ENCODE results near the gene RACGAP1.

RACGAP1 gene

DNA sequence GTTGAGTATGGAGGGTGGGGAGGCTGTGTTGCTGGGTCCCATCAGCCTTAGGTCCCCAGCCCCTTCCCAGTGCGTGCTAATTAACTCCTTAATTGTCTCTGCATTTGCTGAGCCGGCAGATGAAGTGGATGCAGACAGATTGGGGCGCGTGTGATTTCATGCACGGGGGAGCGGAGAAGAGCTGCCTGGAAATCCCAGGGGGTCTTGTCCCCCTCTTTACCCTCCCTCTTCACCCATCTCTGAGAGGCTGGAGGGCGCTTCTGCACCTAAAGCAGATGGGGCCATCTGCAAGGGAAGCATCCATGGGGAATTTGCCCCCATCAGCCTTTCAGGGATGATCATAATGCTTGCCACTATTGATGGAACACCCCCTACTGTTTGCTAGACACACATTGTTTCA, 27.7 kb upstream of the RACGAP1 start:
- H3K9ac ChIP-seq (ENCODE audit: low read length), result no peak overlapping the region
- no peaks in the 10 kb centered on the region for H3K36me3 ChIP-seq (ENCODE audit: control insufficient read depth, insufficient read depth, low read length, severe bottlenecking)
- H3K27me3 ChIP-seq (replicated peaks; ENCODE audit: control insufficient read depth, insufficient read depth, low read length), result peaks cover 30% of the 10 kb centered on the region
- H3K4me3 ChIP-seq (ENCODE audit: low read length), result no peak overlapping the region
- peaks cover 11% of the 10 kb centered on the region for H3K4me1 ChIP-seq (ENCODE audit: control insufficient read depth, insufficient read depth, low read length)
- no peaks in the 10 kb centered on the region for H3K9me3 ChIP-seq (ENCODE audit: control insufficient read depth, low read length)
- DNase-seq (ENCODE audit: low read depth), result no peak

DNA sequence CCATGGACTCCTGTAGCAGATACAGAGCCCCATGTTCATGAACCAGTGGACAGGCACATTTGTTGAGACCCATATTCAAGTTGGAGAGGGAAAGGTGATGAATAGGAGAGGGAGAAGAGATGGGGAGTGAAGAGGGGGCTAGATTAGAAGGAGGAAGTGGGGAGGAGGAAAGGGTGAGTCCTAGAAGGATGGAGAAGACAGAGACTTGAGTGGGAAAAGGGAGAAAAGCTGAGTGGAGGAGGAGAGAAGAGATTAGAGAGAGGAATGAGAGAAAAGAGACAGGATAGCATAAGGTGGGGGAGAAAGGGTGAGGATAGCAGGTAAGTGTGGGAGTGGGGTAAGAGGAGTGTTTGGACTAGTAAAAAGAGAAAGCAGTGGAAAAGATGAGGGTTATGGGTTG, 27.2 kb upstream of the RACGAP1 start:
- Histone ChIP-seq H3K27me3 (replicated peaks; ENCODE audit: control insufficient read depth, insufficient read depth, low read length) (peaks cover 30% of the 10 kb centered on the region), H3K9ac (ENCODE audit: low read length) (no peak overlapping the region), H3K9me3 (ENCODE audit: control insufficient read depth, low read length) (no peaks in the 10 kb centered on the region), H3K36me3 (ENCODE audit: control insufficient read depth, insufficient read depth, low read length, severe bottlenecking) (no peaks in the 10 kb centered on the region), H3K4me1 (ENCODE audit: control insufficient read depth, insufficient read depth, low read length) (peaks cover 11% of the 10 kb centered on the region), H3K4me3 (ENCODE audit: low read length) (no peak overlapping the region)
- no peak for DNase-seq (ENCODE audit: low read depth)

DNA sequence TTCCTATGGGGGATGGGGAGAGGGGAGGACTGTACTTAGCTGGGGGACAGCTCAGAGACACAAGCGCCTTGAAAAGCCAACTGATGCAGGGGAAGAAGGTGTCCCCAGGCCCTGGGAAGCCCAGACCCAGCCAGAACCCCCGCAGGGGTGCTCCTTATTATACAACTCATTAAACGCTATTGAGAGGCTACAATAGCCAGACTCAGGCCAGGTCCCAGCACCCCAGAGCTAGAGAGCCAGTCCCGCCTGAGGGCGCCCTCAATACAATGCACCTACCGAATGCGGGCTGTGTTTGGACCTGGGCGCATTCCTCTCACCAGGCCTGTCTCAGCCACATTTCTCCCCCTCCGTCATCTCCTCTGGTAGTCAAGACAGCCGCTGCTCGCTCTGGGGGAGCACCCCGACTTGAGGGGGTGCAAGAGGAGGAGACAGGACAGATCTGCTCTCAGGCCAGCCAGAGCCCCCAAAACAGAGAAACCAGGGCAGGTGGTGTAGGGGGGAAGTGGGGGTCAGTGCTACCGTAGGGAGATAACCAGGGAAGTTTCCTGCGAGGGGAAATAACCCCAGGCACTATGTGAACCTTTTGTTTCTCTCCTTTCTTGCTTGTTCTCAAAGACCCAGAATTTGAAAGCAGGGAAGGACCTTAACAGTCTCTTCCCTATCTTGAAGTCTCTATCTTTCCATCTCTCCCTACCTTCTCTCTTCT, 26.0 kb upstream of the RACGAP1 start:
- H3K4me1 ChIP-seq (ENCODE audit: control insufficient read depth, insufficient read depth, low read length), result peaks cover 5% of the 10 kb centered on the region
- peaks cover 23% of the 10 kb centered on the region for H3K27me3 ChIP-seq (replicated peaks; ENCODE audit: control insufficient read depth, insufficient read depth, low read length)
- H3K9me3 ChIP-seq (ENCODE audit: control insufficient read depth, low read length), result no peaks in the 10 kb centered on the region
- no peaks in the 10 kb centered on the region for H3K36me3 ChIP-seq (ENCODE audit: control insufficient read depth, insufficient read depth, low read length, severe bottlenecking)
- no peak for DNase-seq (ENCODE audit: low read depth)
- no peak overlapping the region for H3K4me3 ChIP-seq (ENCODE audit: low read length)
- H3K9ac ChIP-seq (ENCODE audit: low read length), result no peak overlapping the region

DNA sequence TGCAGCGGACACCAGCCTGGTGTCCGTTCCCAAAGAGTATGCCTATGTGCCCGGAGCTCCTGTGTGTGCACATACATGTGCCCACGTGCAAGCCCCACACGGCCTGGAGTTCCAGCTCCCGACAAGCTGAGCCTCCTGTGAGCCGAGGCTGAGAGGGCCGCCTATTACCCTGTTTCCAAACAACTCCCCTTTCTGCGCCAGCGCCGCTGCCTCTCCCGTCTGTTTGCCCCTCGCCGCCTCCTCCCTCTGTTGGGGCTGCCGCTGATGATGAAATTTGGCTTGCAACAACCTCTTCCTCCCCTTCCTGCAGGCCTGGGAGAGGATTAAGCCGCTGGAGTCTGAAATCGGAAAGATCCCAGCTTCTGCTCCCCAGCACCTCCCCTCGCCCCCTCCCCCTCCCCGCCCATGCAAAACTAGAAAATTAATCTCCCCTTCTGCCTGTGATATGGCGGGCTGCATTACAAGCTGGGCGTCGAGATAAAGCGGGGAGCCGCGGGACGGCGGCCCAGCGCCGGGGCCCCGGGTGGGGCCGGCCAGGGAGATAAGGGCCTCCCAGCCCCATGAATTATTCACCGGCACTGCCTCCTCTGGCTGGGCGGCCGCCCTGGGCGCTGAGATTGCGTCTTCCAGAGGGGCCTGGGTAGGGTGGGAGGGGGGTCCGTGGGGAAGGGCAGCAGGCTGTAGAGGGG, 25.3 kb upstream of the RACGAP1 start:
- DNase-seq (ENCODE audit: low read depth), result peak; percentile 80
- Histone ChIP-seq H3K4me3 (ENCODE audit: low read length) (peak overlapping the region; percentile 71), H3K9me3 (ENCODE audit: control insufficient read depth, low read length) (no peaks in the 10 kb centered on the region), H3K27me3 (replicated peaks; ENCODE audit: control insufficient read depth, insufficient read depth, low read length) (peaks cover 18% of the 10 kb centered on the region), H3K36me3 (ENCODE audit: control insufficient read depth, insufficient read depth, low read length, severe bottlenecking) (no peaks in the 10 kb centered on the region), H3K4me1 (ENCODE audit: control insufficient read depth, insufficient read depth, low read length) (peaks cover 5% of the 10 kb centered on the region), H3K9ac (ENCODE audit: low read length) (peak overlapping the region; percentile 71)

DNA sequence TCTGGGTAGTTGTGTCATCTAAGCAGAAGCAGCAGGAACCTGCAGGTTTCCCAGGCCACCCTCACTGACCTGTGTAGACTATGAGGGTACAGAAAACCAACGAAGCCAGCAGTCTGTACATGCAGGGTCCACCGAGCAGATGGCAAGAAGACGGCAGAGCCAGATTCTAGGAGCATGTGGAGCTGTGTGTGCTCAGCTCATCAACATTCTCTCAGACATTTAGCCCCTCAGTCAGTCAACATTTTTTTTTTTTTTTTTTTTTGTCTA, 24.8 kb upstream of the RACGAP1 start:
- Histone ChIP-seq H3K9me3 (ENCODE audit: control insufficient read depth, low read length) (no peaks in the 10 kb centered on the region), H3K36me3 (ENCODE audit: control insufficient read depth, insufficient read depth, low read length, severe bottlenecking) (no peaks in the 10 kb centered on the region), H3K4me1 (ENCODE audit: control insufficient read depth, insufficient read depth, low read length) (peaks cover 5% of the 10 kb centered on the region), H3K9ac (ENCODE audit: low read length) (peak overlapping the region; percentile 71), H3K27me3 (replicated peaks; ENCODE audit: control insufficient read depth, insufficient read depth, low read length) (peaks cover 16% of the 10 kb centered on the region), H3K4me3 (ENCODE audit: low read length) (peak overlapping the region; percentile 71)
- DNase-seq (ENCODE audit: low read depth), result no peak

DNA sequence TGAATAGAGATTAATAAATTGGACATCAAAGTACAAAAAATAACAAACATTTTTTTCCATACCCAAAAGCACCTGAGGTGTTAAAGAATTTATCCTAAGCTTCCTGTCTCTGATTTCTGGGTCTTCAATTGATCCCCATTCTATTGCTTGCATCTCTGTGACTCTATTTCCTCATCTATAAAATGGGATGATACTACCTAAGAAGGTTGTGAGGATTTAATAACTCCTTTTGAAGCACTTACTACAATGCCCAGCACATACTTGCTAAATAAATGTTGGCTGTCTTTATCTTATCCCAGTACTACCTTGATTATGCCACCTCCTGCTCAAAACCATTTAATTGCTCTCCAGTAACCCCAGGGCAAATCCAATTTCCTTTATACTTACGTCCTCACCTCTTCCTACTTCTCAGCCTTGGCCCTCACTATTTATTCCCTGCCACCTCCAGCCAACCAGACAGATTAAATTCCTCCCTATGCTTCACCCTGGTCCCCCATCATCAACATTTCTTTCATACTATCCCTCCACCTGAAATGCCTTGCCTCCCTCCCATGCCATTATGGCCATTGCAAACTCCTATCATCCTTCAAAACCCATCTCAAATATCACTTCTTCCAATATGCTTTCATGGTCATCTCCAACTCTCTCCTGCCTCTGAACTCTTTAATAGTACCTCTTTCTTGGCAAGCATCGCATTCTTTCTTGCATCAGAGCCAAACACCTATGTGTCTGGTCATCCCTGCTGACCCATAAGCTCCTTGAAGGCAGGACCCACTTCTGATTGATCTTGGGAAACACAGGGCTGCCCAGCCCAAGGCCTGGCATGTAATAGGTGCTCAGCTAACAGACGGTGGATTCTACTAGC, 24.2 kb upstream of the RACGAP1 start:
- Histone ChIP-seq H3K9ac (ENCODE audit: low read length) (no peak overlapping the region), H3K4me1 (ENCODE audit: control insufficient read depth, insufficient read depth, low read length) (peaks cover 5% of the 10 kb centered on the region), H3K9me3 (ENCODE audit: control insufficient read depth, low read length) (no peaks in the 10 kb centered on the region), H3K27me3 (replicated peaks; ENCODE audit: control insufficient read depth, insufficient read depth, low read length) (peaks cover 16% of the 10 kb centered on the region), H3K4me3 (ENCODE audit: low read length) (no peak overlapping the region), H3K36me3 (ENCODE audit: control insufficient read depth, insufficient read depth, low read length, severe bottlenecking) (no peaks in the 10 kb centered on the region)
- DNase-seq (ENCODE audit: low read depth), result no peak

DNA sequence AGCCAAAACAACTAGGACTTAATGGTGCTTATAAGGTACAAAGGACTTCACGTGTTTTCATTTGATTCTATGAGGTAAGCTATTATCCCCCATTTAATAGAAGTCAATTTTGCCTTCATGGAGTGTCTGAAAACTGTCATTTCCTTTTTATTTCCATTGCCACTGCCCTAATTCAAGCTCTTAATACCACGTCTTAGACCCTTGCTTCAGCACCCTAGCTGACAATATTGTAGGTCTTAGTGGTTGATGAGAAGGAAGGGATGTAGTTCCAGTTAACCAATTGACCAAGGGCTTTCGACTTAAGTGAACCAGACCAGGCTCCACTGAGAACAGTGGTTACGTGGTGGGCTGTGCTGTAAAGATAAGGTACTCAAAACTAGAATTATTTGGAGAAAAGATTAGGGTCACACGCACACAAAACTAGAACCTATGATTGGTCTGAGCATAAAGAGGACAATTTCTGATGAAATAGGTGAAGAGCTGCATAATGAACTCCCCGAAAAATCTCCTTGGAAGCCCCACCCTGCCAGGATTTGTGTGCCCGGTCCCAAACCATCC, 22.5 kb upstream of the RACGAP1 start:
- H3K4me3 ChIP-seq (ENCODE audit: low read length), result no peak overlapping the region
- H3K9me3 ChIP-seq (ENCODE audit: control insufficient read depth, low read length), result no peaks in the 10 kb centered on the region
- DNase-seq (ENCODE audit: low read depth), result no peak
- no peaks in the 10 kb centered on the region for H3K36me3 ChIP-seq (ENCODE audit: control insufficient read depth, insufficient read depth, low read length, severe bottlenecking)
- peaks cover 5% of the 10 kb centered on the region for H3K4me1 ChIP-seq (ENCODE audit: control insufficient read depth, insufficient read depth, low read length)
- H3K9ac ChIP-seq (ENCODE audit: low read length), result no peak overlapping the region
- peaks cover 9% of the 10 kb centered on the region for H3K27me3 ChIP-seq (replicated peaks; ENCODE audit: control insufficient read depth, insufficient read depth, low read length)

DNA sequence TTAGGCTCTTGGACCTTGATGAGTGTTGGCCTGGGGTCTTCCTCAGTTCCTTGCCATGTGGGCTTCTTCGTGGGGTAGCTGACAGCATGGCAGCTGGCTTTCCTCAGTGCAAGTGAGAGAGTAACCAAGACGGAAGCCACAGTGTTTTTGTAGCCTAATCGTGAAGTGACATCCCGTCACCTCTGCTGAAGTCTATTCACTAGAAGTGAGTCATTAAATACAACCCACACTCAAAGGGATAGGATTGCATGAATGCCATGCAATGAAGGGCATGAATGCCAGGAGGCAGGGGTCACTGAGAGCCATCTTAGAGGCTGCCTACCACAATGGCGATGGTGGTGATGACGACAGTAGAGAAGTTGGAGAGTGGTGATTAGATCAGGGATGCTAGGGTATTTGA, 18.6 kb upstream of the RACGAP1 start:
- Histone ChIP-seq H3K27me3 (replicated peaks; ENCODE audit: control insufficient read depth, insufficient read depth, low read length) (no peaks in the 10 kb centered on the region), H3K36me3 (ENCODE audit: control insufficient read depth, insufficient read depth, low read length, severe bottlenecking) (no peaks in the 10 kb centered on the region), H3K9me3 (ENCODE audit: control insufficient read depth, low read length) (no peaks in the 10 kb centered on the region), H3K4me3 (ENCODE audit: low read length) (no peak overlapping the region), H3K9ac (ENCODE audit: low read length) (no peak overlapping the region), H3K4me1 (ENCODE audit: control insufficient read depth, insufficient read depth, low read length) (peaks cover 5% of the 10 kb centered on the region)
- DNase-seq (ENCODE audit: low read depth), result no peak

DNA sequence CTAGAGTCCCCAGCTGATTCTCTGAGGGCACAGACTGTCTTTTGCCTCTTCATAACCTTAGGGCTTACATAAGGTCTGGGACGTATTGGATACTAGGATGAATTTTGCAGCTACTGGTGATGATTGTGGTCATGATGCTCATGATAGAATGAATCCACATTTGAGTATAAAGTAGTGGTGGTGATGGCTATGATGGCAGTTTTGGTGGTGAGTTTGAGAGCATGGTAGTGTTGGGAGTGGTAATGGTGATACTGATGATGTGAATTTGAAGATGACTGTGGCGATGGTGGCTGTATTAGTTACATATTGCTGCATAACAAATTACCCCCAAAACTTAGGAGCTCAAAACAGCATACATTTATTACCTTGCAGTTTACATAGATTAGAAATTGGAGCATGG, 18.0 kb upstream of the RACGAP1 start:
- DNase-seq (ENCODE audit: low read depth), result no peak
- peaks cover 5% of the 10 kb centered on the region for H3K4me1 ChIP-seq (ENCODE audit: control insufficient read depth, insufficient read depth, low read length)
- no peaks in the 10 kb centered on the region for H3K9me3 ChIP-seq (ENCODE audit: control insufficient read depth, low read length)
- no peak overlapping the region for H3K4me3 ChIP-seq (ENCODE audit: low read length)
- H3K27me3 ChIP-seq (replicated peaks; ENCODE audit: control insufficient read depth, insufficient read depth, low read length), result no peaks in the 10 kb centered on the region
- H3K36me3 ChIP-seq (ENCODE audit: control insufficient read depth, insufficient read depth, low read length, severe bottlenecking), result no peaks in the 10 kb centered on the region
- H3K9ac ChIP-seq (ENCODE audit: low read length), result no peak overlapping the region

DNA sequence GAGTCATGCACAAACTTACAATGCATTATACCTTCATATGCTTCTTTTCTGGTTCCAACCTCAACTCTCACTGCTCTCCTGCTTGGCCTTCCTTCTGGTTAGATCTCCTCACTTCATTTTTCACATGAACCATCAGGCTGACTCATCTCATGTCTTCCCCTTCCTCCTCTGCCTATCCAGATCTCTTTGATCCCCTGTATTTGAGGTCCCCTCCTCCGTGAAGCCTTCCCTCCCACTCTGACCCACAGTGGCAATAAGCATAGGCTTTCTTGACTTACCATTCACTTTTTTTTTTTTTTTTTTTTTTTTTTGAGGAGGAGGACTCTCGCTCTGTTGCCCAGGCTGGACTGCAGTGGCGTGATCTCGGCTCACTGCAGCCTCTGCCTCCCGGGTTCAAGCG, 17.4 kb upstream of the RACGAP1 start:
- H3K27me3 ChIP-seq (replicated peaks; ENCODE audit: control insufficient read depth, insufficient read depth, low read length), result no peaks in the 10 kb centered on the region
- H3K9ac ChIP-seq (ENCODE audit: low read length), result no peak overlapping the region
- peaks cover 5% of the 10 kb centered on the region for H3K4me1 ChIP-seq (ENCODE audit: control insufficient read depth, insufficient read depth, low read length)
- H3K9me3 ChIP-seq (ENCODE audit: control insufficient read depth, low read length), result no peaks in the 10 kb centered on the region
- no peaks in the 10 kb centered on the region for H3K36me3 ChIP-seq (ENCODE audit: control insufficient read depth, insufficient read depth, low read length, severe bottlenecking)
- no peak overlapping the region for H3K4me3 ChIP-seq (ENCODE audit: low read length)
- no peak for DNase-seq (ENCODE audit: low read depth)

DNA sequence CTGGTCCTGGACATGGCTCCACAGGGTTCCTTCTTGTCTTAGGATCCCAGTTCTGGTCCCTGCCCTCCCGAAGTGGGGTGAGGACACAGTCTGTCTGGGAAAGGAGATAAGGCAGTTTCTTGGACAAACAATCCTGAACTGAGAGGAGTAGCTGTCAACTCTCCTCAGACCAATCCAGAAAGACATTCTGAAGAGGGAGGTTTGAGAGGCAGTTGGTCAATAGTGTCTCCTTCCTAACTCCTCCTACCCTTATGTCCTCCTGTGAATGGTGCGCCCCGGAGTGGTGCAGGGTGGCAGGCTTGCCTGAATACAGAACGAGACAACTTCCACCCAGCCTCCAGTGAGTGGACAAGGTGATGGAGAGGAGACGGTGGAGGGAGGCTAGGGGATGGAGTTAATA, 16.7 kb upstream of the RACGAP1 start:
- peaks cover 5% of the 10 kb centered on the region for H3K4me1 ChIP-seq (ENCODE audit: control insufficient read depth, insufficient read depth, low read length)
- H3K4me3 ChIP-seq (ENCODE audit: low read length), result no peak overlapping the region
- no peaks in the 10 kb centered on the region for H3K27me3 ChIP-seq (replicated peaks; ENCODE audit: control insufficient read depth, insufficient read depth, low read length)
- no peaks in the 10 kb centered on the region for H3K36me3 ChIP-seq (ENCODE audit: control insufficient read depth, insufficient read depth, low read length, severe bottlenecking)
- H3K9me3 ChIP-seq (ENCODE audit: control insufficient read depth, low read length), result no peaks in the 10 kb centered on the region
- DNase-seq (ENCODE audit: low read depth), result no peak
- H3K9ac ChIP-seq (ENCODE audit: low read length), result no peak overlapping the region

Data from adipocyte (in vitro differentiated cells).